HG03097 (cell line): Measurements from ENCODE around the gene TAB2.

ENCODE experiments used
- ATAC-seq: cut with Tn5 transposase; IDR thresholded peaks from one replicate; pipeline ENCODE4 v1.9.1; 2021; ENCODE audit not compliant: unreplicated experiment, low FRiP score

The TAB2 gene

DNA sequence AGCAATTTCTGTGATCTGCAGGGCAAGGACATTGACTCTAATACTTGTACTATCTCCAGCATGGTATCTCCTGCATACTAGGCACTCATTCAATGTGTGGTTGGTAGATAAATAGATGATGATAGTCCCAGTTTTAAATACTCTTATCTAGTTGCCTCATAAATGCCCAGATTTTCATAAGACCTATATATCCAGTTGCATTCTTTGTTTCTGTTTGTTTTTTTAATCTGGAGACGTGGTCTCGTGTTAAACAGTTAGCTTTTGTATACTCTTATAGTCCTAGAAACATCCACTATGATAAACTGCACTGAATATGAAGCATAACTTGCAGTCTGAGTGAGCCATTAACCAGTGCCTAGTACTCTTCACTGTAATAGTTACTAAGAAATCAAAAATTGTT, 47.0 kb downstream of the TAB2 start:
- no peak for ATAC-seq

DNA sequence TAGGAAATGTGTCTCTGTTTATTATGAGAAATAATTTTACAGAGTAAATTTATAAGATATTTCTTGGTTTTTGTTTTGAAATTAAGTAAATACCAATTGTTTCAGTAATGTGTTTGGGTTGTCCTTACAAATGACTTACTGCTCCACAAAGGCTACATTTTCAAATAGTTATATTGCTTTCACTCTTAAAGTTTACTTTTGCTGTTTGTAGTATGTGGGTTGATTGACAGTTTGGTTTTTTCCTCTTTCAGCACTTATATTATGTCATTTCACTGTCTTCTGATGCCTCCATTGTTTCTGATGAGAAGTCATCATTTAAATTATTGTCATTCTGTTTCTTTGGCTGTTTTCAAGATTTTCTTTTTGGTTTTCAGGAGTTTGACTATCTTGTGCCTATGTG, 47.7 kb downstream of the TAB2 start:
- ATAC-seq: no peak

DNA sequence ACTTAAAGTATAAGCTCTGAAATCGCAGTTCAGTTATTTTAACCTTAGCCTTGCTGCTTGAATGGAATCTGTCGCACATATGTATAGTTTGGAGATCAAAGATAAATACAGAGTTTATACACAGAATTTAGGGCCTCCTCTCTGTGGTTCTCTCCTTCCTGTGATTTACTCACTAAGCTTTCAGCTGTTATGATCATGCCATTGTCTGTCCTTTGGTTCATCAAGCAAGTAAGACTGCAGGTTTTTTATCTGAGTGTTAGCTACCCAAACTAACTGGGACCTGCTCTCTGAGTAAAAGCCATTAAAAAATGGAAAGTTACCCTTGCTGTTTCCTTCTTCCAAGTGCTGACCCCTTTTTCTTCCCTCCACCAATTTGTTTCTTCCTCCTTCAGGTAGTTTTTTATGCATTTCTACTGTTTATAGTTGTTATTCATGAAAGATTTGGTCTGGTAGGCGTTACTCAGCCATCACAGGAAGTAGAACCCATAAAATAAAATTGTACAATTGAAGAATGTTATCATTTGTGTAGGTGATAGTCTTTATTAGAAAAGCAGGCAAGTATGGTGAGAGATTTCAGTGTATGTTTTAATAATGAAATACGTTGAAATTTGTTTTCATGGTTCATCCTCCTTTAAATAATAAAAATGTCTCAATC, 48.9 kb downstream of the TAB2 start:
- no peak for ATAC-seq

DNA sequence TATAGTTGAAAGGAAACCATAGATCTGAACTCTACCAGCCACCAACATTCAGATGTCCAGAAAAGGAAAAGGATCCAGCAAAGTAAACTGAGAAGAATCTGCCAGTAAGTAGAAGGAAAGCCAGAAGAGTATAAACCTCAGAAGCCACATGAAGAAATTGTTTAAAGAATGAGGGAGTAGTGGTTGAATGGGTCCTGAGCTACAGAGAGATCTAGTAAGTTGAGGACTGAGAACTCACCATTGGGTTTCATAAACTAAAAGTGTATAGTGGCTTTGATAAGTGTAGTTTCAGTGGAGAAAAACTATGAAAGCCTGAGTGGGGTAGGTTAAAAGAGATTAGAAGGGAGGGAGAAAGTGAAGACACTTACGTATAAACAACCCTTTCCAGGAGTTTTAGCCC, 50.6 kb downstream of the TAB2 start:
- no peak for ATAC-seq

DNA sequence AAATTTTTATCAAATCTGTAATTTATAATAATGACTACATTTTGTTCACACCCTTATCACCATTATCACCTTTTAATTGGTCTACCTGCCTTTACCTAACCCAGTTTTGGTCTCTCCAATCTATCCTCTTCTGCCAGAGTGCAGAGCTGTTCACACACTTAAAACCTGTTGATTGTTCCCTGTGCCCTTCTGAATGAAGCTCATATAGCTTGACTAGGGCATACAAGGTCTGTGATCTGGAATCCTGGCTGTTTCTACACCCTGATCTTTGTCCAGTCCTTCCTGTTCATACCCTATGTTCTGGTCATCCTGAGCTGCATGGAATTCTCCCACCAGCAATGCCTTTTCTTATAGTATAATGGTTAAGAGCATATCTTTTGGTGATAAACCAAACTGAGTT, 53.6 kb downstream of the TAB2 start:
- no peak for ATAC-seq

DNA sequence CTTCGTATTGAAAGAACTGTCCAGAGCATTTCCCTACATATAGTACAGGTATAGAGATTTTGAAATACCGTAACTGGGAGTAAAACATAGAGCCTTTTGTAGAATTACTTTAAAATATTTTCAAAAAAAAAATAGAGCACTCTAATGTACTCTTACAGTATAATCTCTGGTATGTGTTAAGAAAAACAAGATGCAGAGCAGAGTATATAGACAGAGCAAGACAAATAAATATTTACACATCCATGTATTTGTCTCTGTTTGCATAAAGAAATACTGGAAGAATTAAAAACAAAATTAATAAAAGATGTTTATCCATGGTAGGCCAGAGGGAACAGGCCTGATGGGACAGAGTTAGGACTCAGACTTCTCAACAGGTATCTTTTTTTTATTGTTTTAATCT, 54.5 kb downstream of the TAB2 start:
- no peak for ATAC-seq

DNA sequence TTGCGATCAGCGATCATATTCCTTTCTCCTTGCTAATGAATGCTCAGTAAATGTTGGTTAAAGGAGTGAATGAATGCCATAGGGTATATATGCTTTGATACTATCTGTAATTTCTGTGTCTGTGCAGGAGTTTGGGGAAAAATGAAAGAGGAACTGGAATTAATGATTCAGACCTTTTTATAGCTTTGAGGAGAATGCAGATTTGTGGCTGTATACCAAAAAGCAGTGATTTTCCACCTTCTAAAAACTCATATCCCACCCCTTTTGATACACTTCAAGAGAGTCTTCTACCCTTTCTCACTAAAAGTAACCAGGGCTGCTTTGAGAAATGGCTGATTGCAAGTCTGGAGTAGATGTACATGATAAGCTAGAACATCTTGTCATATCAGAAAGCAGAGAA, 56.0 kb downstream of the TAB2 start:
- no peak for ATAC-seq

DNA sequence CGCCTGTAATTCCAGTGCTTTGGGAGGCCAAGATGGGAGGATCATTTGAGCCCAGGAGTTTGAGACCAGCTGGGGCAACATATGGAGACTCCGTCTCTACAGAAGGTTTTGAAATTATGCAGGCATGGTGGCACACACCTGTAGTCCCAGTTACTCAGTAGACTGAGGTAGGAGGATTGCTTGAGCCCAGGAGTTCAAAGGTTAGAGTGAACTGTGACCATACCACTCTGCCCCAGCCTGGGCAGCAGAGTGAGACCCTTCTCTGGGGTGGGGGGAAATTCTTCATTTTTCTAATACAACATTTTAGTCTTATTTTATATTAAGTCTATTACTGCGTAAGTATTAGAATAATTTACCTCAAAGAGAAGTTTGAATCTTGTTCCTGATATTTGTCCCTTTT, 62.5 kb downstream of the TAB2 start:
- no peak for ATAC-seq

DNA sequence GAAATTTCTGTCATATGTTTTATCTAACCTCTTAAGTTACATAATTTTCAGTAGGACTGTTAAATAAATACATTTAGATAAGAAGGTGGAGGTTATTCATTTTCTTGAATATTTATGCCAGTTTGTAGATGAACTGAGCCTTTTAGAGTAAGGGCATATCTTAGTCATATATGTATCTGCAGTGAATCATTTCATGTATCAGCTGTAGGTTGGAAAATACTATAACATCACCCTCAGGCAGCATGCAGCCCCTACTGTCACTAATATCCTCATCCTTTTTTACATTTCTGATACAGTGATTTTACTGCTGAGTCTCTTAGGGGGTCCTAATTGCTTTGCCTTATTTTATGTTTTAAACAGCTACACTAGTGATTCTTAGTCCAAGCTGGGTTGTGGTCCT, 63.0 kb downstream of the TAB2 start:
- ATAC-seq: no peak

DNA sequence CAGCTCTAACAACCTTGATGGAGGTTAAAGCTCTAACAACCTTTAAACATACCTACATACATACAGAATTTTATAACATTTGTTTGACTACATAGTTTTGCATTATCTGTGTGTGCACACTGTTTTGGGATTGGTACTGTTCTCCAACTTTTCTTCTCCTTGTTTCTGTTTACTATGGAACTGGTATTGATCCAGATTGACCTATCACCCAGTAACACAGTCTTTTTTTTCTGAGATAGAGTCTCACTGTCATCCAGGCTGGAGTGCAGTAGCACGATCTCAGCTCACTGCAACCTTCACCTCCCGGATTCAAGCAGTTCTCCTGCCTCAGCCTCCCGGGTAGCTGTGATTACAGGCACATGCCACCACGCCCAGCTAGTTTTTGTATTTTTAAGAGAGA, 65.9 kb downstream of the TAB2 start:
- ATAC-seq: no peak

DNA sequence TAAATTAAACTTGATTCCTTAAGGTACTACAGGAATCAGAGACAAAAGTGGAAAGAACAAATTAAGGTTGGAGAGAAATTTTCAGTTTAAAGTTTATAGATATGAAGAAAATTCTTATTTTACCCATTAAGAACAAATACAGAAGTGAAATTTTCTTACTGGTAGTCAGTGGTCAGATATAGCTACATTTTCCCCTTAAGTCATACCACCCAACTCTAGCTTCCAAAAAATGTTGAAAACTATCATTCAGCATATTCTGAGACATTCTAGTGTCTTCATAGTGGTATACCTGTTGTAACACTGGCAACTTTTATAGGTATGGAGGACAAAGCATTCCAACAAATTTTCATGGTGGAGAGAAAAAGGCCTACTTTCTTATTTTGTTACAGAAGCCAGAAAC, 67.0 kb downstream of the TAB2 start:
- no peak for ATAC-seq

DNA sequence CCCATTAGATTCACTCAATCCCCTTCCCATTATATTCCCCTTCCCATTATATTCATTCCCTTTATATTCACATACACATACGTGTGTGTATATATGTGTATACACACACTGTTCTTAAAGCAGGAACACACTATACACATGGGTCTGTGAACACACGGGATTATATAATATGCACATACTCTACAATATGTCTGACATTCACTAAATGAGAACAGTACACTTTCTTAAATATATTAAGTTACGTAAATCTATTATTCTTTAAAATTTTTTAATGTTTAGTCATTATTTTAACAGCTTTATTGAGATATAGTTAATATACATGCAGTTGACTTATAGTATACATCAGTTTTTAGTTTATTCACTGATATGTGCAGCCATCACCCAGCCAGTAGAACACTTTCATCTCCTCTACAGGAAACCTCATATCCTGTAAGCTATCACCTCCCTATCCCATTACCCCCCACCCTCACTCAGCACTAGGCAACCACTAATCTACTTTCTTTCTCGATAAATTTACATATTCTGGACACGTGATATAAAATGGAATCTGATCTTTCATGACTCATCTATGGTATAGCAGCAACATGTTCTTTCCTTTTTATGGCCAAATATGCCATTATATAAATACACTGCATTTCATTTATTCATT, 68.6 kb downstream of the TAB2 start:
- ATAC-seq: no peak

DNA sequence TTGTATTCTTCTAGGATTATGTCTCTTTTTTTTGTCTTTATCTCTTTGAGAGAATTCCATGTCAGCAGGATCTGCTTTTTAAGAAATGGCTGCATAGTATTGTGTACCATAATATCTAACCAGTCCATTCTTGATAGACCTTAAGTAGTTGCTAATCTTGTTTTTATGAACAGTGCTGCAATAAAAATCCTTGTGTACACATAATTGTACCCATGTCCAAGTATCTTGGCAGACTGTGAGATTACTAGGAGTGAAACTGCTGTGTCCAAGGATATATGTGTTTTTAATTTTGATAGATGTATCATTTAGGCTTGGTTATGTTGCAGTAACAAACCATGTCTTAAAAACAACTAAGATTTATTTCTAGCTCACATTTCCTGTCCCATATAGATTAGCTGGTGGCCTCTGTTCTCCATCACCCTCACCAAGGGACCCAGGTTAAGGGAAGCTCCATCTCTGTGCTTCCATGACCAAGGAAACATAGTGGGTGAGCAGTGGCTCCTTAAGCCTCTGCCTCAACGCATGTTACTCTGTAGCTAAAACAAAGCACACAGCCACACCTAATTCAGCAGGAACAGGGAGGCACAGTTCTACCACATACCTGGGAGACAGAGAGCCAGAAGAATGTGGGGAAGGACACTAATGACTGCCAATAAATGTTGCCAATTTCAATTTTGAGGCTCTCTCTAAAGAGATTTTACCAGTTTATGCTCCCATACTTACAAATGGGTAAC, 70.4 kb downstream of the TAB2 start:
- no peak for ATAC-seq

DNA sequence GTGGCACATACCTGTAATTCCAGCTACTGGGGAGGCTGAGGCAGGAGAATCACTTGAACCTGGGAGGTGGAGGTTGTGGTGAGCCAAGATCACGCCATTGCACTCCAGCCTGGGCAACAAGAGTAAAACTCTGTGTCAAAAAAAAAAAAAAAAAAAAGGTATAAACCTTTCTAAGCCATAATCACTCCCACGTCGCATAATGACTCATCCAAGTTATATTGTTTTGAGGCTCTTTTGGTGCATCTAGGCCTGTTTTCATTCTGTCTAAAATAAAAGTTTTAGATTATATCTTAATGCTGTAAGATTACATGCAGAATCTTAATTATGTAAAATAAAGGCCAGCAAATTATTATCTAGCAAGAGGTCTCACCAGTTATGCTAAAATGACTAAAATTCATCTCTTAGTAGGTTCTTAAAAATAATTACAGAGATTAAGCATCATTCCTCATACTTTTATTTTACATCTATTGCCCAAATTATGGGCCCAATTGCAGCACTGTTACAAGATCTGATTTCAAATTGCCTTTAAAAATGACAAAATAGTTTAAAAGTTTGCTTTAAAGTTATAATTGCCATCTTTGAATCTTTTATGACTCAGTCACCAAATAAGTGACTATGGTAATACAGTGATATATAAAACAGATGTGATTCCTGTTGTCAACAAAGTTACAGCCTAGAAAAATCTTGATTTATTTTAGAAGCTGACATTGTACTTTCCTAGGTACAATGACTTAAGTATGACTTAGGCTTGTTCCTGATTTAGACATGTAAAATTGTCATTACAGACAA, 72.2 kb downstream of the TAB2 start:
- ATAC-seq: no peak

DNA sequence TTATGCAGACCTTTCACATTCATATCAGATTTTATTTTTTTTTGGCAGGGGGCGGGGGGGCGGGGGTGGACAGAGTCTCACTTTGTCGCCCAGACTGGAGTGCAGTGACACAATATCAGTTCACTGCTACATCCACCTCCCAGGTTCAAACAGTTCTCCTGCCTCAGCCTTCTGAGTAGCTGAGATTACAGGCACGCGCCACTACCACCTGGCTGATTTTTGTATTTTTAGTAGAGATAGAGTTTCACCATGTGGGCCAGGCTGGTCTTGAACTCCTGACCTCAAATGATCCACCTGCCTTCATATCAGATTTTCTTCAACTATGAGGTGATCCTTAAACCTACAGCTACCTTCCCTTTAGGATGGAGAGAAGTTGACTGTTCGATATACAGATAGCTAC, 74.6 kb downstream of the TAB2 start:
- no peak for ATAC-seq

DNA sequence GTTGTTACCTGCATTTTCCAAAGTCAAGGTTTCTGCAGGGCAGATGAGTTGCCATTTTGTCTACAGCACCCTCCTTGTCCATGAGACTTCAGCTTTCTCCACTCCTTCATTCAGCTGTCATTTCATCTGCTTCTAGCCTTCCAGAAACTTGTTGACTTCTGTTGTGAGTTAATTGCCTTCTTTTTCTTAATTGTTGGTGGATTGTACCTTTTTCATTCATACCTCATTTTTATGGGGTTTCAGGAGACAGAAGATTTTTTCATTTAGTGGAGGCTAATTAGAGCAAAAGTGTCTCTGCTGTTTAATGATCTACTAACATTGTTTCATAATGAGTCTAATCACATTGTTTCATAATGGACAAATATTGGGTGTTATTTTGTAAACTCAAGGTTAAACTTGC, 75.0 kb downstream of the TAB2 start:
- no peak for ATAC-seq

DNA sequence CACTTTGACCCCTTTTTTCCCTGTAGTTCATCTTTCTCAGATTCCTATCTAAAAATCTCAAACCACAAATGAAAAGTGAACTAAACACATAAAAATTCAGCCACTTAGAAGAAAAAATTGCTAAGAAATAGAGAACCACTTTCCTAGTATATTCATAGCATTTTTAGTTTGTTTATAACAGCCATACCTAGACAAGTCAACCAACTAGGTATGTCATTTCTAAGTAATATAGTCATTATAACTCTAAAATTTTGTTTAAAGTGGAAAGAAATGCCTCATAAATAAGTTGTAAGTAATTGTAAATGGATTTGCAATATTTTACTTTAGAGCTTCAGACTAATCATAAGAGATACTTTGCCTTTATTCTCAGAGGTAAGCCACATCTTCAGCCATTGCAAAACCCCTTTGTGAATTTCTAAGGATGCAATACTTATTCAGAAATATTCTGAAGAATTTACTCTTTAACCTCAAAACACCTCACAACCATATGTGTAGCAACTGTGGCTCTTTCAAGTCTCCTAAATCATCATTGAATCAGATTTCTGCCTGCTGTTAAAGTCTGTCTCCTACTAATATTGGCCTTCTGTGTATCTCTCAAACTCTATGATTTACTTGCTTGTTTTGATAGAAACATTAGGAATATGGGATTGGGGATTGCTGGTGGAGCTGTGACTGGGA, 75.6 kb downstream of the TAB2 start:
- ATAC-seq: no peak

DNA sequence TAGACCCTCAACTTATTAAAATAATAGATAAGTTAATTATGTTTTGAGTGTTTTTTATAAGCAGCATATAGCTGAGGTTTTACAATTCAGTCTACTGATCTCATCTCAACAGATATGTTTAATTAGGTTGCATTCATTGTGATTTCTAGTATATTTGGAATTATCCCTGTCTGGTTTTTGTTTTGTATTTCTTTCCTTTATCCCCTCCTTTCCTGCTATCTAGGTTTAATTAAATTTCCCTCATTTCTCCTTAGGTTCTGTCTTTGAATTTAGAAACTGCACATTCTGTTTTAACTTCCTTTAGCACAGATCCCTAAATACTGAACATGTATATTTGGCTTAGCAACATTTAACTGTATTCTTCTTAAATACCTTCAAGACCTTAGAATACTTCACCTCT, 77.7 kb downstream of the TAB2 start:
- no peak for ATAC-seq

DNA sequence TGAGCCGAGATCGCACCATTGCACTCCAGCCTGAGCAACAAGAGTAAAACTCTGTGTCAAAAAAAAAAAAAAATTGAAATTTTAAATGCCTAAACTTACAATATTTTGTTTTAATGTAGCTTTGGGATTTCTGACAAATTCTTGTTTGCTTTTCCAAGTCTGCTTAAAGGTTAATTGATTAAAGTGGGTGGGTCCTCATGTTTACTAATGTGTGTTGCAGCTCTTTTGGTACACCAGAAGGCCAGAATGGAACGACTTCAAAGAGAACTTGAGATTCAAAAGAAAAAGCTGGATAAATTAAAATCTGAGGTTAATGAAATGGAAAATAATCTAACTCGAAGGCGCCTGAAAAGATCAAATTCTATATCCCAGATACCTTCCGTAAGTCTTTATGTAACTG, 79.9 kb downstream of the TAB2 start:
- ATAC-seq: no peak

DNA sequence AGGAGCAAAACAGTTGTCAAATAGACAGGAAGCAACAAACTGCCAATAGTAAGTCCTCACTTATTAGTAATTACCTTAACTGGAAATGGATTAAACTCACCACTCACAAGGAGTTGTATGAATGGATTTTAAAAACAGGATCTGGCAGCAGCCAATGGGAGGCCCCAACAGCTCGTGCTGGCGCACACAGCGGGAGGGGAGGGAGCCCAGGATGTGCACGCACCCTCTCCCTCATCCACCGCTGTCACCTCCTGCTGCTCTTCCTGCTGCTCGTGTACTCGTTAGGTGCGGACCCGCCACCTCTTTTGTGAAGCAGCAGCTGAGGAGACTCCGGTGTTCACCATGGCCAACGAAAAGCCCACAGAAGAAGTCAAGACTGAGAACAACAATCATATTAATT, 82.5 kb downstream of the TAB2 start, which contains the start of gene SUMO4:
TSS of gene SUMO4 (plus strand) at position 213 of the 400 bp plus-strand sequence. CDS start at position 343, 130 bp downstream.
- no peak for ATAC-seq

DNA sequence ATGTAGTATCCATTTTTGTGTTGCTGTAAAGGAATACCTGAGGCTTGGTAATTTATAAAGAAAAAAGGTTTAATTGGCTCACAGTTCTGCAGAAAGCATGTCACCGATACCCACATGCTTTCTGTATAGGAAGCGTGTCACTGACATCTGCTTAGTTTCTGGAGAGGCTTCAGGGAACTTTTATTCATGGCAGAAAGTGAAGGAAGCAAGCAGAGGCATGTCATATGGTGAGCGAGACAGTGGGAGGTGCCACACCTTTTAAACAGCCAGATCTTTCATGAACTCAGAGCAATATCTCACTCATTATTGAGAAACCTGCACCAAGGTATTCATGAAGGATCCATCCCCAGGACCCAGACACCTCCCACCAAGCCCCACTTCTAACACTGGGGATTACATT, 86.0 kb downstream of the TAB2 start:
- ATAC-seq: no peak
